ENCODE data around the gene CEP41. TPM values are rescaled to one million over a fixed set of nuclear protein-coding genes. Genes with fewer than 3 reads are reported as not detected.

Gene CEP41
- total and polyA plus RNA-seq, 10 of the 15 experiments (the other 5 are each of a cell fraction or from before 2014, with no cell fraction given): 11.4 to 43.0 (median 24.7) TPM

GRCh38 chr7:130440527-130441365 is at the start of gene CEP41 (continued):
- TF ChIP-seq SKIL (IDR thresholded peaks at IDR 0.05; ENCODE audit: low read depth, poor library complexity, severe bottlenecking) (no peak), IKZF1 (conservative IDR thresholded peaks at IDR 0.05) (peak; percentile 59), RFX5 (IDR thresholded peaks at IDR 0.05; ENCODE audit: low read depth, low read length) (0 out of 2 replicates have a peak, but pooled peaks have one; percentile 41), EGR1 (IDR thresholded peaks at IDR 0.05; ENCODE audit: borderline replicate concordance in 1 of 2, low read depth in 2 of 2, low read length in 2 of 2) (peak in 1 of 2 experiments; percentile 75; a peak in 1 of 3 replicates), IRF4 (IDR thresholded peaks at IDR 0.05; ENCODE audit: low read depth, low read length) (no peak), CBFB (IDR thresholded peaks at IDR 0.05; ENCODE audit: low read depth) (0 out of 2 replicates have a peak, but pooled peaks have one; percentile 39), PKNOX1 (IDR thresholded peaks at IDR 0.05) (peak; percentile 84), CEBPZ (IDR thresholded peaks at IDR 0.05; ENCODE audit: low read depth, low read length) (no peak), NBN (IDR thresholded peaks at IDR 0.05) (no peak), RCOR1 (conservative IDR thresholded peaks at IDR 0.05; ENCODE audit: low read depth, low read length) (no peak), NKRF (conservative IDR thresholded peaks at IDR 0.05) (peak; percentile 82), TAF1 (IDR thresholded peaks at IDR 0.05; ENCODE audit: borderline replicate concordance, low read depth, low read length) (0 out of 2 replicates have a peak, but pooled peaks have one; percentile 31), E4F1 (IDR thresholded peaks at IDR 0.05; ENCODE audit: borderline replicate concordance, partially characterized antibody) (peak; percentile 8), BHLHE40 (IDR thresholded peaks at IDR 0.05; ENCODE audit: borderline replicate concordance in 1 of 2, low read depth in 2 of 2, low read length in 1 of 2) (peak; percentile 2 to 17; a peak in 1 of 4 replicates), SMC3 (IDR thresholded peaks at IDR 0.05; ENCODE audit: borderline replicate concordance, low read length) (0 out of 2 replicates have a peak, but pooled peaks have one; percentile 4)

All from GM12878 (cell line).